Stimulated activated CD4-positive, alpha-beta T cell treated with anti-CD3 and anti-CD28 coated beads, Interleukin-2, amount 100 ng/mL, for 24 hours (primary cell): ENCODE data around the gene MYEF2.

ENCODE experiments used
- DNase-seq, 2 donors: peaks; one replicate each; pipeline ENCODE4 v3.0.0-alpha.2; 2020

MYEF2 gene

DNA sequence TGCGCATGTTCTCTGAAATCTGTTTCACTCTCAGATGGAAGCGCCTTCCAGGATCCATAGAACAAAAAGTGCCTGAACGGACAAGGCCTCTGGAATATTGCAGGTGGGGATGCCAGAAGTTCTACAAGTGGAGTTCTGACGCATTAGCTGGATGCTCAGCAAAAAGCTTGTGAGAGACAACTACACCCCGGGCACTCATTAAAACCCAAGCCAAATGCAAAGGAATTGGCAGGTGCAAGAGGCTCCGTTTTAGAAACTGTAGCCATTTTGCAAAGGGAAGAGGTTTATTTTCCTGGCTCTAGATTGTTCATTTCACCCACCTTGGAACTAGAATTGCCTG is 92.5 kb downstream of the MYEF2 start:
- no peak for DNase-seq

DNA sequence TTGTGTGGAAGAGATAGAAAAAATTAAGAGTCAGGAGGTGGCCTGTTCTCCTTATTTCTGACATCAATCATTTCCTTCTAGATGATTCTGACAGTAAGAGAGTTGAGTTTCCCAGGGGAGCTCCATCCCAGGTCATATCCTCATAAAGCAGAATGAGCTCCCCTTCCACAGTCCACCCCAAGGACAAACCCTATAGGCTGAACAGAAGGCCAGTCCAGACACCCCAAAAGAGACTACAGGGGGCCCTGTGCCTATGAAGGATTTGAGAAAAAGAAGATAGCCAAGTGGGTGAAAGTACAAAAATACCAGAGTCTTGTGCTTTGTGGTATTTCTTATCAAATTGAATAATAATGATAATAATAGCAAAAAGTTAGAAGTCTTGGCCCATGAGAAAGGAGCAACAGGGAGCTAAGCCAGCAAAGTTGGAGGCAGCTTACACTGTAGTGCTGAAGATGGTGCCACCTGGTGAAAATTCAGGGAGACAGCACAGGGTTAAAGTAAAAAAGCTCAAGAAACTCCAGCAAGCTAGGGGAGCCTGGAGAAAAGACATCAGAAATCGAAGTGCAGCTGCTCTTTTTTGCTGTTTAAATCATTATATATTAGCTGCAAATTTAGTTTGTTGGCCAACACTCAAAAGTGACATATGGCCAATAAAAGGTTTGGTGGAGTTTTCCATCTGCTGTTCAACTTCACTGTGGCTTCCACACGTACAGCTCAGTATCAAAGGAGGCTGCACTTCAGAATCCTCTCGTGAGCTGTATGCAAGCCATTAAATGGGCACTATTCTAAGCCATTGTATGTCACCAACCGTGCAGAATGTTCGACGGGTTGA is 93.1 kb downstream of the MYEF2 start:
- DNase-seq = no peak
